Loucy (cell line): ENCODE results near the gene PEDS1.

Experiments
- CTCF ChIP-seq: fragments of 200-600 bp; sonication (generic); conservative IDR thresholded peaks from 2 replicates; pipeline ENCODE4 v1.5.1; 2014; ENCODE audit warnings: mild to moderate bottlenecking, antibody characterized with exemption, low read length
- EZH2phosphoT487 ChIP-seq: fragments of 200-600 bp; IDR thresholded peaks from 2 replicates; pipeline ENCODE4 v1.6.1; 2018; ENCODE audit warnings: antibody characterized with exemption, mild to moderate bottlenecking, moderate library complexity, borderline replicate concordance

DNA sequence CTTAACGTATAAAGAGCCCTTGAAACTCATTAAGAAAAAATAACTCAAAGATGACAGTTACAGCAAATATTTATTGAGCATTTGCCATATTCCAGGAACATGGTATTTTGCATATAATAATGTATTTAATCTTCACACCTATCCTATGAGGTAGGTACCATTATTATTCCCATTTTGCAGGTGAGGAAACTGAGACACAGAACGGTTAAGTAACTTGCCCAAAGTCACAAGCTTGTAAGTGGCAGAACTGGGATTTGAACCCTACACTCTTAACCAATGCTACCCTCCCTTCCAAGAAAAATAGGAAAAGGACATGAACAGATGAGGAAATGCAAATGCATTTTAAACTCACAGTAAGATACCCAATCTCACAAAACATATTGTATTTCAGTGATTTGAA, 35.3 kb downstream of the PEDS1 start:
- TF ChIP-seq CTCF (no peak), EZH2phosphoT487 (no peak)
